ENCODE measurements around the gene LRP2BP.

GRCh38 chr4:185343726-185344581 lies 51.8 kb downstream of the LRP2BP start:
- TF ChIP-seq RARB (CRISPR knock-in tag; IDR thresholded peaks at IDR 0.05) (no peak), CSRNP3 (CRISPR knock-in tag; IDR thresholded peaks at IDR 0.05) (no peak)
